ENCODE data around the gene PSMB10. TPM values are rescaled to one million over a fixed set of nuclear protein-coding genes. Genes with fewer than 3 reads are reported as not detected.

PSMB10 gene
- total and polyA plus RNA-seq, 2 of the 8 experiments (the other 6 are each of a cell fraction or from before 2014, with no cell fraction given), result 32.1 to 61.9 TPM

DNA sequence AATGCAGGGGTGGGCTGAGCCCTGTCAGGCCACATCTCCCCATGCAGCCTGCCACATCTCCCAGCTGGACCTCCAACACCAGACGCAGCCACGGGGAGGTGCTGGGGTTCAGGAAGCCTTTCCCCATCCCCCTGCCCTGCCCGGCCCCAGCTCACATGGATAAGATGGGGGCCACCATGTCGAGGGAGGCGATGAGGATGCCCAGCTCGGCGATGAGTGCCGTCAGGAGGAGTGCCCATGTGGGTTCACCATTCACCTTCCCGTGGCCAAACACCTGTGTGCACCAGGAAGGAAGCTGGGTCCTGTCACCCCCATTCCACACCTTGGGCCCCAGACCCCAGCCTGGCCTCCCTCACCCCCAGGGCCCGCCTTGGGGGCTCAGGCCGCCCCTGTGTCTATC is 13.0 kb upstream of the PSMB10 start:
- H3K4me2 ChIP-seq (ENCODE audit: insufficient read depth in 1 of 2, low read depth in 2 of 2, low read length in 2 of 2), result no peak overlapping the region
- no peak overlapping the region; the same call in 1 of the 2 replicates for H4K8ac ChIP-seq (ENCODE audit: extremely low read depth, insufficient read depth, low read length)
- no peaks in the 10 kb centered on the region for H3K4me1 ChIP-seq (replicated peaks in 1 of 4; ENCODE audit: control insufficient read depth in 3 of 4, insufficient read depth in 4 of 4, low read length in 3 of 4)
- no peak overlapping the region for H3K56ac ChIP-seq (replicated peaks; ENCODE audit: insufficient read length, low read depth, low read length)
- H2BK12ac ChIP-seq (ENCODE audit: low read depth, low read length), result no peak overlapping the region
- no peak overlapping the region for H2AFZ ChIP-seq (ENCODE audit: low read length)
- H3K27ac ChIP-seq (ENCODE audit: low read depth, low read length), result no peak overlapping the region
- no peaks in the 10 kb centered on the region for H3K9me3 ChIP-seq (ENCODE audit: insufficient read depth in 2 of 2, low read depth in 1 of 2, low read length in 1 of 2)
- FAIRE-seq (no peak), DNase-seq (ENCODE audit: low read depth in 1 of 2, low spot score in 2 of 2) (no peak)
- no peak overlapping the region for H3K18ac ChIP-seq (ENCODE audit: extremely low read depth, low read length)
- no peak overlapping the region for H3K9ac ChIP-seq (replicated peaks in 1 of 4; ENCODE audit: extremely low read depth in 1 of 4, low read depth in 3 of 4, low read length in 3 of 4)
- H2BK20ac ChIP-seq (ENCODE audit: low read length), result no peak overlapping the region
- H2AK5ac ChIP-seq (ENCODE audit: low read depth, low read length), result no peak overlapping the region
- ChIA-PET POLR2A (ENCODE audit: partially characterized antibody) (interaction anchor here (1.1 to 8.5 kb wide), 4 partner anchors 14 to 201 kb away, joined by 3 to 47 read pairs (median 3); partner anchors contain the start of gene PSMB10), CTCF (ENCODE audit: partially characterized antibody) (interaction anchor here (0.7 to 2.6 kb wide), 7 partner anchors 8 to 322 kb away, joined by 3 to 19 read pairs (median 3); no protein-coding TSS in a partner anchor)
- no peaks in the 10 kb centered on the region for H3K27me3 ChIP-seq (replicated peaks in 1 of 4; ENCODE audit: control insufficient read depth in 3 of 4, extremely low read depth in 1 of 4, insufficient read depth in 3 of 4, low read length in 3 of 4)
- H4K91ac ChIP-seq (replicated peaks; ENCODE audit: insufficient read length, low read length), result no peak overlapping the region
- no peak overlapping the region for H4K5ac ChIP-seq (ENCODE audit: insufficient read length, low read depth, low read length)
- H3K4ac ChIP-seq (replicated peaks; ENCODE audit: insufficient read length, low read depth, low read length), result no peak overlapping the region
- H2BK120ac ChIP-seq (replicated peaks; ENCODE audit: low read depth, low read length), result no peak overlapping the region
- H3K23me2 ChIP-seq (ENCODE audit: low read depth, low read length), result peaks cover 3% of the 10 kb centered on the region; the same call in 1 of the 2 replicates
- WGBS, 2 experiments (ENCODE audit: extremely low coverage in 1 of 2, insufficient coverage in 1 of 2, insufficient read length in 1 of 2, insufficient replicate concordance in 2 of 2, low coverage in 1 of 2, low lambda C conversion rate in 2 of 2, missing lambda C conversion rate in 1 of 2), result 89% methylated on average over 11 of the region's 11 CpGs; no CpG with 5 or more reads in 1 of the 2 experiments
- H3K4me3 ChIP-seq (ENCODE audit: extremely low read depth in 1 of 4, insufficient read depth in 2 of 4, low read depth in 3 of 4, low read length in 4 of 4), result no peak overlapping the region
- H3K14ac ChIP-seq (ENCODE audit: insufficient read length), result no peak overlapping the region
- H3K23ac ChIP-seq (ENCODE audit: insufficient read length), result no peak overlapping the region
- H3K79me1 ChIP-seq (ENCODE audit: low read depth, low read length), result peaks cover 2% of the 10 kb centered on the region; the same call in 1 of the 2 replicates
- no peak overlapping the region for H2BK5ac ChIP-seq (ENCODE audit: low read depth, low read length)
- peaks cover 12 to 63% (median 29%) of the 10 kb centered on the region in 4 experiments for H3K36me3 ChIP-seq (ENCODE audit: control insufficient read depth in 2 of 4, insufficient read depth in 4 of 4, low read length in 3 of 4)
- H2BK15ac ChIP-seq (ENCODE audit: low read length), result no peak overlapping the region
- no peaks in the 10 kb centered on the region for H3K79me2 ChIP-seq (ENCODE audit: control insufficient read depth in 1 of 2, insufficient read depth in 2 of 2, low read length in 2 of 2)
- H4K20me1 ChIP-seq (replicated peaks in 1 of 2; ENCODE audit: control insufficient read depth in 1 of 2, insufficient read depth in 2 of 2, low read length in 2 of 2), result peaks cover 9 to 32% of the 10 kb centered on the region in 2 experiments
- TF ChIP-seq, protein P1, sequence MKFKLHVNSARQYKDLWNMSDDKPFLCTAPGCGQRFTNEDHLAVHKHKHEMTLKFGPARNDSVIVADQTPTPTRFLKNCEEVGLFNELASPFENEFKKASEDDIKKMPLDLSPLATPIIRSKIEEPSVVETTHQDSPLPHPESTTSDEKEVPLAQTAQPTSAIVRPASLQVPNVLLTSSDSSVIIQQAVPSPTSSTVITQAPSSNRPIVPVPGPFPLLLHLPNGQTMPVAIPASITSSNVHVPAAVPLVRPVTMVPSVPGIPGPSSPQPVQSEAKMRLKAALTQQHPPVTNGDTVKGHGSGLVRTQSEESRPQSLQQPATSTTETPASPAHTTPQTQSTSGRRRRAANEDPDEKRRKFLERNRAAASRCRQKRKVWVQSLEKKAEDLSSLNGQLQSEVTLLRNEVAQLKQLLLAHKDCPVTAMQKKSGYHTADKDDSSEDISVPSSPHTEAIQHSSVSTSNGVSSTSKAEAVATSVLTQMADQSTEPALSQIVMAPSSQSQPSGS (IDR thresholded peaks at IDR 0.05; ENCODE audit: low read length), result no peak

Measured in H1 (cell line).